WTC11 (cell line): ENCODE data around the gene SLC19A2. TPM values are rescaled to one million over a fixed set of nuclear protein-coding genes. Genes with fewer than 3 reads are reported as not detected.

Experiments
- ATAC-seq: fragments of 200-7000 bp; cut with Tn5 transposase; 2 replicates; pipeline ENCODE4 v1.10.0; 2021; ENCODE audit warnings: mild to moderate bottlenecking, moderate library complexity
- CTCF ChIA-PET: fragments of 300-600 bp; sonication (Branson Sonifier 250); formaldehyde crosslinking; loops from one replicate; lab custom pipeline; 2021; ENCODE audit warnings: antibody characterized with exemption; lab: Charles Lee
- POLR2A ChIA-PET: fragments of 350-600 bp; sonication (Branson Sonifier 250); formaldehyde crosslinking; loops from one replicate; lab custom pipeline; 2021; ENCODE audit warnings: antibody characterized with exemption; lab: Charles Lee
- DNase-seq: peaks from one replicate; pipeline ENCODE4 v3.0.0; 2021; ENCODE audit warnings: low spot score
- H3K27ac Mint-ChIP-seq: 2 replicates; pipeline ENCODE4 v1.8.0; 2021; ENCODE audit warnings: mixed read lengths
- H3K27me3 Mint-ChIP-seq: 2 replicates; pipeline ENCODE4 v1.8.0; 2021; ENCODE audit warnings: low read depth, mild to moderate bottlenecking, moderate library complexity, mixed read lengths
- H3K36me3 Mint-ChIP-seq: 2 replicates; pipeline ENCODE4 v1.8.0; 2021; ENCODE audit warnings: mixed read lengths
- H3K4me1 Mint-ChIP-seq: 2 replicates; pipeline ENCODE4 v1.8.0; 2022; ENCODE audit warnings: mixed read lengths
- H3K4me3 Mint-ChIP-seq: 2 replicates; pipeline ENCODE4 v1.8.0; 2021; ENCODE audit warnings: mild to moderate bottlenecking, moderate library complexity, mixed read lengths
- H3K9me3 Mint-ChIP-seq: 2 replicates; pipeline ENCODE4 v1.8.0; 2021; ENCODE audit warnings: mixed read lengths
- CBFB ChIP-seq: sonication (generic); formaldehyde crosslinking; IDR thresholded peaks from 2 replicates; pipeline ENCODE4 v1.8.1; 2022; ENCODE audit warnings: mild to moderate bottlenecking, low read depth, missing genetic modification reagents
- CREB1 ChIP-seq: sonication (generic); formaldehyde crosslinking; IDR thresholded peaks from 2 replicates; pipeline ENCODE4 v1.8.0; 2023; ENCODE audit warnings: mild to moderate bottlenecking, missing genetic modification reagents
- CREM ChIP-seq: sonication (generic); formaldehyde crosslinking; IDR thresholded peaks from 2 replicates; pipeline ENCODE4 v1.8.1; 2022; ENCODE audit warnings: mild to moderate bottlenecking, missing genetic modification reagents, moderate library complexity
- ESRRA ChIP-seq: sonication (generic); formaldehyde crosslinking; IDR thresholded peaks from 2 replicates; pipeline ENCODE4 v1.8.1; 2022; ENCODE audit warnings: mild to moderate bottlenecking, missing genetic modification reagents, borderline replicate concordance
- ETV6 ChIP-seq: sonication (generic); formaldehyde crosslinking; IDR thresholded peaks from 2 replicates; pipeline ENCODE4 v1.8.1; 2022; ENCODE audit warnings: mild to moderate bottlenecking, missing genetic modification reagents
- FOXJ3 ChIP-seq: sonication (generic); formaldehyde crosslinking; IDR thresholded peaks from 2 replicates; pipeline ENCODE4 v1.9.0; 2021; ENCODE audit warnings: missing genetic modification reagents, mild to moderate bottlenecking, borderline replicate concordance
- FOXP1 ChIP-seq: sonication (generic); formaldehyde crosslinking; IDR thresholded peaks from 2 replicates; pipeline ENCODE4 v1.8.0; 2022; ENCODE audit warnings: missing genetic modification reagents, mild to moderate bottlenecking, moderate library complexity, borderline replicate concordance
- GTF2I ChIP-seq: fragments of 250-450 bp; sonication (Bioruptor Pico); conservative IDR thresholded peaks from 2 replicates; pipeline ENCODE4 v1.4.0; 2021; ENCODE audit warnings: mild to moderate bottlenecking
- HMGA2 ChIP-seq: fragments of 250-450 bp; sonication (Bioruptor Pico); IDR thresholded peaks from 2 replicates; pipeline ENCODE4 v1.4.0; 2021; ENCODE audit warnings: mild to moderate bottlenecking, moderate library complexity
- NFYB ChIP-seq: sonication (generic); formaldehyde crosslinking; conservative IDR thresholded peaks from 2 replicates; pipeline ENCODE4 v1.8.0; 2022; ENCODE audit warnings: low read depth, missing genetic modification reagents
- RORB ChIP-seq: fragments of 250-450 bp; sonication (Bioruptor Pico); IDR thresholded peaks from 2 replicates; pipeline ENCODE4 v1.9.0; 2021; ENCODE audit warnings: mild to moderate bottlenecking
- SOX15 ChIP-seq: fragments of 250-450 bp; sonication (Bioruptor Pico); IDR thresholded peaks from 2 replicates; pipeline ENCODE4 v1.9.0; 2021; ENCODE audit warnings: mild to moderate bottlenecking
- TCF7 ChIP-seq: sonication (generic); formaldehyde crosslinking; IDR thresholded peaks from 2 replicates; pipeline ENCODE4 v1.8.0; 2022; ENCODE audit warnings: mild to moderate bottlenecking, low read depth, missing genetic modification reagents, moderate library complexity
- TEAD4 ChIP-seq: sonication (generic); formaldehyde crosslinking; IDR thresholded peaks from 2 replicates; pipeline ENCODE4 v1.8.0; 2022; ENCODE audit warnings: mild to moderate bottlenecking, missing genetic modification reagents
- ZNF263 ChIP-seq: sonication (generic); formaldehyde crosslinking; IDR thresholded peaks from 2 replicates; pipeline ENCODE4 v1.8.1; 2022; ENCODE audit warnings: low read depth, mild to moderate bottlenecking, moderate library complexity, missing genetic modification reagents
- ZNF396 ChIP-seq: fragments of 250-450 bp; sonication (Bioruptor Pico); IDR thresholded peaks from 2 replicates; pipeline ENCODE4 v1.8.0; 2021; ENCODE audit warnings: mild to moderate bottlenecking, moderate library complexity, borderline replicate concordance
- ZNF671 ChIP-seq: fragments of 250-450 bp; sonication (Bioruptor Pico); IDR thresholded peaks from 2 replicates; pipeline ENCODE4 v1.8.0; 2021; ENCODE audit warnings: mild to moderate bottlenecking
- total RNA-seq: library from RNA; stranded (reverse); gene quantifications from 3 replicates; pipeline ENCODE4 v1.2.3, GENCODE V29; 2021
- TF ChIP-seq, protein P1 (sequence below): fragments of 250-450 bp; sonication (Bioruptor Pico); conservative IDR thresholded peaks from 2 replicates; pipeline ENCODE4 v1.9.0; 2021; ENCODE audit warnings: mild to moderate bottlenecking
- TF ChIP-seq, protein P2 (sequence below): sonication (generic); formaldehyde crosslinking; IDR thresholded peaks from 2 replicates; pipeline ENCODE4 v1.8.1; 2022; ENCODE audit warnings: mild to moderate bottlenecking, missing genetic modification reagents, moderate library complexity, borderline replicate concordance
- TF ChIP-seq, protein P3 (sequence below): sonication (generic); formaldehyde crosslinking; IDR thresholded peaks from 2 replicates; pipeline ENCODE4 v1.8.1; 2022; ENCODE audit warnings: low read depth, mild to moderate bottlenecking, moderate library complexity, missing genetic modification reagents, borderline replicate concordance
- TF ChIP-seq, protein P4 (sequence below): sonication (generic); formaldehyde crosslinking; IDR thresholded peaks from 2 replicates; pipeline ENCODE4 v1.8.0; 2023; ENCODE audit warnings: mild to moderate bottlenecking, missing genetic modification reagents
- TF ChIP-seq, protein P5 (sequence below): sonication (generic); formaldehyde crosslinking; conservative IDR thresholded peaks from 2 replicates; pipeline ENCODE4 v1.8.1; 2022; ENCODE audit warnings: mild to moderate bottlenecking, missing genetic modification reagents
- TF ChIP-seq, protein P6 (sequence below): sonication (generic); formaldehyde crosslinking; IDR thresholded peaks from 2 replicates; pipeline ENCODE4 v1.8.1; 2023; ENCODE audit warnings: mild to moderate bottlenecking, missing genetic modification reagents, borderline replicate concordance

Gene SLC19A2
- total RNA-seq, 1 experiment from 2014 or later = 15.8 TPM

DNA sequence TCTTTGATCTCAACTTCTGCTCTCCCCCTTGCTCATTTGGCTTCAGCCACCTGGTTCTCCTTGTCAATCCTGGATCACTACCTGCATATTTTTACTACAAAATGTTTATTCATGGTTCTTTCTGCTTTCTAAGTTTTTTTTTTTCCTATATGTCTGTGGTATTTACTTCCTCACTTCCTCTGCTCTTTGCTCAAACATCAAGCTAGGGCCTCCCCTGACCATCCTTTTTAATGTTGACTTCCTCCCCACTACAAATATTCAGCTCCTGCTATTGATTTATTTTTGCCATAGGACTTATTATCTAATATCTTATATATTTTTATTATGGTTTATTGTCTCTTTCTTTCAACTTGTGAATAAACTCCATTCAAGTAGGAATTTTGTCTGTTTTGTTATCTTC is 14.1 kb upstream of the SLC19A2 start:
- TF ChIP-seq, protein P1, sequence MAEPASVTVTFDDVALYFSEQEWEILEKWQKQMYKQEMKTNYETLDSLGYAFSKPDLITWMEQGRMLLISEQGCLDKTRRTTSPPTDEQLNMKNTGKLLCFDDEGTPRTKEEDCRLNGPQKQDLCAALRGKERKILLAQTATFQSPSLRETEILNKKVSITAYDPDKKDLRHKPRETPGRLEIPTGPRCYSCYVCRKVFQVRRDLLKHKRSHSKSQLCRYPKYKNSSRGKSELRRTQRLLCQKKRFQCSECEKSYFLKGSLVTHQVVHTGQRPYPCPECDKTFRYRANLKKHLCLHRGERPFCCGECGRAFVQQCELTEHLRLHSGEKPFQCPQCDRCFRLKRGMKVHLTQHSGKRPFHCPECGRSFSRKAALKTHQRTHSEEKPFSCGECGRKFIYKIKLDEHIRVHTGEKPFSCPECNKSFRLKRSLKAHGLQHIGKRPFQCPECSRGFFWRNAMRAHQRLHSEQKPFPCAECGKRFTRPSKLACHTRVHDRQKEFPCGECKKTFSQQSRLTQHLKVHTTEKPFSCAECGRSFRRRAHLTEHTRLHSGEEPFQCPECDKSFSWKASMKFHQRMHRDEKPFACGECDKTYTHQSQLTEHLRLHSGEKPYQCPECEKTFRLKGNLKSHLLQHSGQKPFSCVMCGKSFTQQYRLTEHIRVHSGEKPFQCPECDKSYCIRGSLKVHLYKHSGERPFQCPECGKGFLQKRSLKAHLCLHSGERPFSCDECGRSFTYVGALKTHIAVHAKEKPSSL (CRISPR knock-in tag) = no peak
- no peak for TF ChIP-seq SOX15 (CRISPR knock-in tag)
- TF ChIP-seq, protein P2, sequence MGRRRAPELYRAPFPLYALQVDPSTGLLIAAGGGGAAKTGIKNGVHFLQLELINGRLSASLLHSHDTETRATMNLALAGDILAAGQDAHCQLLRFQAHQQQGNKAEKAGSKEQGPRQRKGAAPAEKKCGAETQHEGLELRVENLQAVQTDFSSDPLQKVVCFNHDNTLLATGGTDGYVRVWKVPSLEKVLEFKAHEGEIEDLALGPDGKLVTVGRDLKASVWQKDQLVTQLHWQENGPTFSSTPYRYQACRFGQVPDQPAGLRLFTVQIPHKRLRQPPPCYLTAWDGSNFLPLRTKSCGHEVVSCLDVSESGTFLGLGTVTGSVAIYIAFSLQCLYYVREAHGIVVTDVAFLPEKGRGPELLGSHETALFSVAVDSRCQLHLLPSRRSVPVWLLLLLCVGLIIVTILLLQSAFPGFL = no peak
- TF ChIP-seq ZNF396 = no peak
- no peak for TF ChIP-seq ZNF263 (CRISPR knock-in tag)
- TF ChIP-seq CBFB (CRISPR knock-in tag) = no peak
- no peak for TF ChIP-seq FOXP1 (CRISPR knock-in tag)
- TF ChIP-seq, protein P3, sequence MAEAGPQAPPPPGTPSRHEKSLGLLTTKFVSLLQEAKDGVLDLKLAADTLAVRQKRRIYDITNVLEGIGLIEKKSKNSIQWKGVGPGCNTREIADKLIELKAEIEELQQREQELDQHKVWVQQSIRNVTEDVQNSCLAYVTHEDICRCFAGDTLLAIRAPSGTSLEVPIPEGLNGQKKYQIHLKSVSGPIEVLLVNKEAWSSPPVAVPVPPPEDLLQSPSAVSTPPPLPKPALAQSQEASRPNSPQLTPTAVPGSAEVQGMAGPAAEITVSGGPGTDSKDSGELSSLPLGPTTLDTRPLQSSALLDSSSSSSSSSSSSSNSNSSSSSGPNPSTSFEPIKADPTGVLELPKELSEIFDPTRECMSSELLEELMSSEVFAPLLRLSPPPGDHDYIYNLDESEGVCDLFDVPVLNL = no peak
- TF ChIP-seq RORB (CRISPR knock-in tag) = no peak
- TF ChIP-seq ETV6 = no peak
- no peak for TF ChIP-seq ZNF671 (CRISPR knock-in tag)
- TF ChIP-seq ESRRA (CRISPR knock-in tag) = no peak
- no peak for TF ChIP-seq FOXJ3 (CRISPR knock-in tag)
- TF ChIP-seq, protein P4, sequence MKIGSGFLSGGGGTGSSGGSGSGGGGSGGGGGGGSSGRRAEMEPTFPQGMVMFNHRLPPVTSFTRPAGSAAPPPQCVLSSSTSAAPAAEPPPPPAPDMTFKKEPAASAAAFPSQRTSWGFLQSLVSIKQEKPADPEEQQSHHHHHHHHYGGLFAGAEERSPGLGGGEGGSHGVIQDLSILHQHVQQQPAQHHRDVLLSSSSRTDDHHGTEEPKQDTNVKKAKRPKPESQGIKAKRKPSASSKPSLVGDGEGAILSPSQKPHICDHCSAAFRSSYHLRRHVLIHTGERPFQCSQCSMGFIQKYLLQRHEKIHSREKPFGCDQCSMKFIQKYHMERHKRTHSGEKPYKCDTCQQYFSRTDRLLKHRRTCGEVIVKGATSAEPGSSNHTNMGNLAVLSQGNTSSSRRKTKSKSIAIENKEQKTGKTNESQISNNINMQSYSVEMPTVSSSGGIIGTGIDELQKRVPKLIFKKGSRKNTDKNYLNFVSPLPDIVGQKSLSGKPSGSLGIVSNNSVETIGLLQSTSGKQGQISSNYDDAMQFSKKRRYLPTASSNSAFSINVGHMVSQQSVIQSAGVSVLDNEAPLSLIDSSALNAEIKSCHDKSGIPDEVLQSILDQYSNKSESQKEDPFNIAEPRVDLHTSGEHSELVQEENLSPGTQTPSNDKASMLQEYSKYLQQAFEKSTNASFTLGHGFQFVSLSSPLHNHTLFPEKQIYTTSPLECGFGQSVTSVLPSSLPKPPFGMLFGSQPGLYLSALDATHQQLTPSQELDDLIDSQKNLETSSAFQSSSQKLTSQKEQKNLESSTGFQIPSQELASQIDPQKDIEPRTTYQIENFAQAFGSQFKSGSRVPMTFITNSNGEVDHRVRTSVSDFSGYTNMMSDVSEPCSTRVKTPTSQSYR (CRISPR knock-in tag) = no peak
- no peak for TF ChIP-seq CREM (CRISPR knock-in tag)
- no peak for TF ChIP-seq TEAD4 (CRISPR knock-in tag)
- TF ChIP-seq HMGA2 = no peak
- TF ChIP-seq CREB1 (CRISPR knock-in tag) = no peak
- no peak for TF ChIP-seq NFYB (CRISPR knock-in tag)
- TF ChIP-seq, protein P5, sequence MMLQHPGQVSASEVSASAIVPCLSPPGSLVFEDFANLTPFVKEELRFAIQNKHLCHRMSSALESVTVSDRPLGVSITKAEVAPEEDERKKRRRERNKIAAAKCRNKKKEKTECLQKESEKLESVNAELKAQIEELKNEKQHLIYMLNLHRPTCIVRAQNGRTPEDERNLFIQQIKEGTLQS = no peak
- TF ChIP-seq, all 79 proteins: peak for 0
- H3K27ac Mint-ChIP-seq = no peak overlapping the region
- 0 out of 2 replicates have a peak, but pooled peaks cover 4% of the 10 kb centered on the region for H3K27me3 Mint-ChIP-seq
- ChIA-PET CTCF (no interaction called here), POLR2A (interaction anchor here (0.7 kb wide), 1 partner anchor 29 kb away, joined by 3 read pairs; no protein-coding TSS in a partner anchor)
- H3K9me3 Mint-ChIP-seq = peaks cover 17% of the 10 kb centered on the region
- DNase-seq = no peak
- H3K4me1 Mint-ChIP-seq = no peaks in the 10 kb centered on the region
- ATAC-seq = no peak
- no peak overlapping the region for H3K4me3 Mint-ChIP-seq
- H3K36me3 Mint-ChIP-seq = no peaks in the 10 kb centered on the region

DNA sequence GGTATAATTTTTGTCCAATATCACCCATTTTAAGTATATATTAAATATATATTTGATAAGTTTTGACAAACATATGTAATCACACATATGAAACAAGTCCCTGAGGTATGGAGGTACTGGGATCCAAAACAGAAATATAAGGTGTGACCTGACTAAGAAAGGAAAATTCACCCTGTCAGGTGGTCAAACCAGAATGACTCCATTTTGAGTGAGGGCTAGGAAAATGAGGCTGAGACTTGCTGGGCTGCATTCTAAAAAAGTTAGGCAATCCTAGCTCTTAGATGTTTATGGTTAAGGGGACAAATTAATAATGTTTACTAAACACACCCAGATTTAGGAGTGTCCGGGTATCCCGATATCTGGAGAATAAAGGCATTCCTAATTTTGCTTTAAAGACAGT is 11.6 kb upstream of the SLC19A2 start:
- H3K27ac Mint-ChIP-seq = no peak overlapping the region
- no peak overlapping the region for H3K4me3 Mint-ChIP-seq
- H3K27me3 Mint-ChIP-seq = 0 out of 2 replicates have a peak, but pooled peaks cover 4% of the 10 kb centered on the region
- POLR2A ChIA-PET = no interaction called here
- H3K9me3 Mint-ChIP-seq = peaks cover 11% of the 10 kb centered on the region
- no peaks in the 10 kb centered on the region for H3K4me1 Mint-ChIP-seq
- CTCF ChIA-PET = no interaction called here
- ATAC-seq = no peak
- DNase-seq = no peak
- no peaks in the 10 kb centered on the region for H3K36me3 Mint-ChIP-seq
- TF ChIP-seq TCF7 (CRISPR knock-in tag) (no peak), ZNF671 (CRISPR knock-in tag) (no peak), GTF2I (no peak), ZNF396 (no peak)
- TF ChIP-seq, protein P6, sequence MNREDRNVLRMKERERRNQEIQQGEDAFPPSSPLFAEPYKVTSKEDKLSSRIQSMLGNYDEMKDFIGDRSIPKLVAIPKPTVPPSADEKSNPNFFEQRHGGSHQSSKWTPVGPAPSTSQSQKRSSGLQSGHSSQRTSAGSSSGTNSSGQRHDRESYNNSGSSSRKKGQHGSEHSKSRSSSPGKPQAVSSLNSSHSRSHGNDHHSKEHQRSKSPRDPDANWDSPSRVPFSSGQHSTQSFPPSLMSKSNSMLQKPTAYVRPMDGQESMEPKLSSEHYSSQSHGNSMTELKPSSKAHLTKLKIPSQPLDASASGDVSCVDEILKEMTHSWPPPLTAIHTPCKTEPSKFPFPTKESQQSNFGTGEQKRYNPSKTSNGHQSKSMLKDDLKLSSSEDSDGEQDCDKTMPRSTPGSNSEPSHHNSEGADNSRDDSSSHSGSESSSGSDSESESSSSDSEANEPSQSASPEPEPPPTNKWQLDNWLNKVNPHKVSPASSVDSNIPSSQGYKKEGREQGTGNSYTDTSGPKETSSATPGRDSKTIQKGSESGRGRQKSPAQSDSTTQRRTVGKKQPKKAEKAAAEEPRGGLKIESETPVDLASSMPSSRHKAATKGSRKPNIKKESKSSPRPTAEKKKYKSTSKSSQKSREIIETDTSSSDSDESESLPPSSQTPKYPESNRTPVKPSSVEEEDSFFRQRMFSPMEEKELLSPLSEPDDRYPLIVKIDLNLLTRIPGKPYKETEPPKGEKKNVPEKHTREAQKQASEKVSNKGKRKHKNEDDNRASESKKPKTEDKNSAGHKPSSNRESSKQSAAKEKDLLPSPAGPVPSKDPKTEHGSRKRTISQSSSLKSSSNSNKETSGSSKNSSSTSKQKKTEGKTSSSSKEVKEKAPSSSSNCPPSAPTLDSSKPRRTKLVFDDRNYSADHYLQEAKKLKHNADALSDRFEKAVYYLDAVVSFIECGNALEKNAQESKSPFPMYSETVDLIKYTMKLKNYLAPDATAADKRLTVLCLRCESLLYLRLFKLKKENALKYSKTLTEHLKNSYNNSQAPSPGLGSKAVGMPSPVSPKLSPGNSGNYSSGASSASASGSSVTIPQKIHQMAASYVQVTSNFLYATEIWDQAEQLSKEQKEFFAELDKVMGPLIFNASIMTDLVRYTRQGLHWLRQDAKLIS (CRISPR knock-in tag) = no peak
